Measurements from ENCODE around the gene GRIN2A. TPM values are rescaled to one million over a fixed set of nuclear protein-coding genes. Genes with fewer than 3 reads are reported as not detected.

GRIN2A gene
- total RNA-seq, 1 donor from 2014 or later, result not detected

GRCh38 chr16:10188236-10188635 is 6.0 kb upstream of the GRIN2A start:
- no peak overlapping the region for H3K27ac Mint-ChIP-seq (ENCODE audit: unreplicated experiment)
- no peaks in the 10 kb centered on the region for H3K36me3 Mint-ChIP-seq (ENCODE audit: unreplicated experiment)
- TF ChIP-seq CTCF (IDR thresholded peaks at IDR 0.05), result no peak
- no peaks in the 10 kb centered on the region for H3K9me3 Mint-ChIP-seq (ENCODE audit: unreplicated experiment)
- peaks cover 13% of the 10 kb centered on the region for H3K27me3 Mint-ChIP-seq (ENCODE audit: unreplicated experiment)
- DNase-seq (ENCODE audit: extremely low spot score, unreplicated experiment), result no peak
- H3K4me1 Mint-ChIP-seq (ENCODE audit: unreplicated experiment), result no peaks in the 10 kb centered on the region
- no peak overlapping the region for H3K4me3 Mint-ChIP-seq (ENCODE audit: unreplicated experiment)

- no peak overlapping the region for H3K4me3 Mint-ChIP-seq (ENCODE audit: unreplicated experiment)
- H3K9me3 Mint-ChIP-seq (ENCODE audit: unreplicated experiment), result peaks cover 5% of the 10 kb centered on the region
- no peak for DNase-seq (ENCODE audit: extremely low spot score, unreplicated experiment)
- no peaks in the 10 kb centered on the region for H3K36me3 Mint-ChIP-seq (ENCODE audit: unreplicated experiment)
- peak; percentile 67 for TF ChIP-seq CTCF (IDR thresholded peaks at IDR 0.05)
- no peak overlapping the region for H3K27ac Mint-ChIP-seq (ENCODE audit: unreplicated experiment)
- peaks cover 13% of the 10 kb centered on the region for H3K27me3 Mint-ChIP-seq (ENCODE audit: unreplicated experiment)
- no peaks in the 10 kb centered on the region for H3K4me1 Mint-ChIP-seq (ENCODE audit: unreplicated experiment)
Observed at GRCh38 chr16:10181196-10182162, 749 bp downstream of the GRIN2A start.

DNA sequence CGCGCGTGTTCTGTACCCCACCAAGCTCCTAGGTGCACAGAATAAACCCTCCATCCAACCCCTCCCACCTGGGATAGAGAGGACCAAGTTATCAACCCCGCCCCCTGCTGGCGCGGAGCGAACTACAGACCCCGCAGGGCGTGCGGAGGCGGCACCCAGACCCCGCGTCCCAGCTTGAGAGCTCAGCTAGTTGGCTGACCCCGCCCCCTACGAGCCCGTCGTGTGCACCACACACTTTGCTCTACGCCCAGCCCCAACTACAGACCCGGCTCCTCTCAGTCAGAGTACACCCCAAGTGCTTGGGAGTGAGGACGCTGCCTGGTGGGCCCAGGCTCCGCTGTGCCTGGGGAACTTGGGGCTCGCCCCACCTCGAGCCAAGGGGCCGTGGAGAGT is 1.5 kb downstream of the GRIN2A start:
- Mint-ChIP-seq H3K4me1 (ENCODE audit: unreplicated experiment) (no peaks in the 10 kb centered on the region), H3K9me3 (ENCODE audit: unreplicated experiment) (peaks cover 5% of the 10 kb centered on the region), H3K27me3 (ENCODE audit: unreplicated experiment) (peaks cover 13% of the 10 kb centered on the region), H3K4me3 (ENCODE audit: unreplicated experiment) (no peak overlapping the region), H3K36me3 (ENCODE audit: unreplicated experiment) (no peaks in the 10 kb centered on the region), H3K27ac (ENCODE audit: unreplicated experiment) (no peak overlapping the region)
- TF ChIP-seq CTCF (IDR thresholded peaks at IDR 0.05), result no peak
- DNase-seq (ENCODE audit: extremely low spot score, unreplicated experiment), result no peak

DNA sequence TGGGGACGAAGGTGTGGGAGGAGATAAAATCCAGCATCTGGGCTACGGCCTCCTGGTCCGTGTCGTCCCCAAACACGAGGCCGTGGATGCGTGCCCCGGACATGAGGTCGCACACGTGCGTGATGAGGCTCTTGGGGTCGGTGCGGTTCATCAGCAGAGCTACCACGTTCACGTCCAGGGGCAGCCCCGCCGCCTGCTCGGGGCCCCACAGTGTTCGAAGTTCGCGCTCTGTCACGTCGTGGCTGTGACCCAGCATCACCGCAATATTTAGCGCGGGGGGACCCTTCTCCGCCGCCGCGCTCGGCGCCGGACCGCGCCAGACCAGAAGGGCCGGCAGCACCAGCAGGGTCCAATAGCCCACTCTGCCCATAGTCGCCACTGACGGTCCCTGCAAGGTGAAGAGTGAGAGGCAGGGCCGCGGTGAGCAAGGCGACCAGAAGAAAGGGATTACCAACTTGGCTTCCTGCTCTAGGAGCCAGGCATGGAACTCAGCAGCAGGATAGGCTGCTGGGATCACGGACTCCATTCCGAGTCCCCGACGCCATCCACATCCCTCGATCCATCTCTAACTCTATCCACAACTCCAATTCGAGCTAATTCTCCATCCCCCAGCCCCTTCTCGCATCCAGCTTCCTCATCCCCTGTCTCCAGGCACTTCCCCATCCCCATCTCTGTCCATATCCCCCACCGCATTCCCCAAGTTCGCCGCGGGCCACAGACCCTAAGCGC is 2.0 kb downstream of the GRIN2A start:
- Mint-ChIP-seq H3K4me3 (ENCODE audit: unreplicated experiment) (no peak overlapping the region), H3K9me3 (ENCODE audit: unreplicated experiment) (peaks cover 5% of the 10 kb centered on the region), H3K27ac (ENCODE audit: unreplicated experiment) (no peak overlapping the region), H3K4me1 (ENCODE audit: unreplicated experiment) (no peaks in the 10 kb centered on the region), H3K27me3 (ENCODE audit: unreplicated experiment) (peaks cover 13% of the 10 kb centered on the region), H3K36me3 (ENCODE audit: unreplicated experiment) (no peaks in the 10 kb centered on the region)
- no peak for DNase-seq (ENCODE audit: extremely low spot score, unreplicated experiment)
- no peak for TF ChIP-seq CTCF (IDR thresholded peaks at IDR 0.05)

GRCh38 chr16:10178526-10178925 is 3.7 kb downstream of the GRIN2A start:
- Mint-ChIP-seq H3K4me3 (ENCODE audit: unreplicated experiment) (no peak overlapping the region), H3K4me1 (ENCODE audit: unreplicated experiment) (no peaks in the 10 kb centered on the region), H3K36me3 (ENCODE audit: unreplicated experiment) (no peaks in the 10 kb centered on the region), H3K27me3 (ENCODE audit: unreplicated experiment) (peaks cover 2% of the 10 kb centered on the region), H3K27ac (ENCODE audit: unreplicated experiment) (no peak overlapping the region), H3K9me3 (ENCODE audit: unreplicated experiment) (peaks cover 5% of the 10 kb centered on the region)
- DNase-seq (ENCODE audit: extremely low spot score, unreplicated experiment), result no peak
- no peak for TF ChIP-seq CTCF (IDR thresholded peaks at IDR 0.05)
